HG03460 (cell line): ENCODE data around the gene MAST4.
"Not testable (repeated sequence)": the region's sequence is repeated elsewhere in the genome, so short reads cannot be mapped to it uniquely, and the experiment has no call there.

Experiments used
- ATAC-seq: cut with Tn5 transposase; IDR thresholded peaks from one replicate; pipeline ENCODE4 v1.9.1; 2021; ENCODE audit not compliant: unreplicated experiment

Gene MAST4

DNA sequence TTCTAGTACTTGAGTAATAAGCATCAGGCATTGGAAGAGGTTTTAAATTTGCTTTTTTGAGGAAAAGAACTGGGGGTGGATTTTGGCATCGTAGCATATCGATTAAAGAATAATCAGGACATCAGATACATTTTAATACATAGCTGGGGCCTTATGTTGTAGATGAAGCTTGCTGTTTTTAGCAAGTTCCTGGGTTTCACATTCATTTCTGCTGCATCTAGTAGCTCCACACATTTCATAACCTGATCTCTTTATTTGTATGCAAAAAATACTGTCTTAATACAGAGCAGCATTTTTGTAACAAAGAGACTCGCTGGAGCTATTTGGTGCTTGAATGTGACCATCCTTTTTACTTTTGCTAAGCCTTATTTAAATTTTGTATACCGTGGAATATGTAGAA, 571.9 kb downstream of the MAST4 start:
- no peak for ATAC-seq

DNA sequence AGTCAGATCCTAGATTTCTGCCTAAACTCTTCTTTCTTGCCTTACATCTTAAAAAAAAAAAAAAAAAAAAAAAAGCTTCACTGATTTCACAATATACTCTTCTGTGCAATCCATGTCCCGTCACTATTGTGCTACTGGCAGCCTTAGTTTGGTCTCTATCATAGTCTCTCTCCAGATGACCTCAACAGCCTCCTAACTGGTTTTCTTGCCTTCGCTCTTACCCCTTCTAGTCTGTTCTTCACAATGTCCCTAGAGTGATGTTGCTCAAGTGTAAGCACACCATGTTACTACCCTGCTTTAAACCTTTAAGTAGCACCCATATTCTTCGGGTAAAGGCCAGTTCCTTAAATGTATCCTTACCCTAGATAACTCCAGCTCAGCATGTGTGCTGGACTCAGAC, 574.6 kb downstream of the MAST4 start:
- no peak for ATAC-seq

DNA sequence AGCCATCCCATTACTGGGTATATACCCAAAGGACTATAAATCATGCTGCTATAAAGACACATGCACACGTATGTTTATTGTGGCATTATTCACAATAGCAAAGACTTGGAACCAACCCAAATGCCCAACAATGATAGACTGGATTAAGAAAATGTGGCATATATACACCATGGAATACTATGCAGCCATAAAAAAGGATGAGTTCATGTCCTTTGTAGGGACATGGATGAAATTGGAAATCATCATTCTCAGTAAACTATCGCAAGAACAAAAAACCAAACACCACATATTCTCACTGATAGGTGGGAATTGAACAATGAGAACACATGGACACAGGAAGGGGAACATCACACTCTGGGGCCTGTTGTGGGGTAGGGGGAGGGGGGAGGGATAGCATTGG, 577.2 kb downstream of the MAST4 start:
- not testable (repeated sequence) for ATAC-seq

GRCh38 chr5:67173959-67174358, 577.8 kb downstream of the MAST4 start:
- no peak for ATAC-seq

DNA sequence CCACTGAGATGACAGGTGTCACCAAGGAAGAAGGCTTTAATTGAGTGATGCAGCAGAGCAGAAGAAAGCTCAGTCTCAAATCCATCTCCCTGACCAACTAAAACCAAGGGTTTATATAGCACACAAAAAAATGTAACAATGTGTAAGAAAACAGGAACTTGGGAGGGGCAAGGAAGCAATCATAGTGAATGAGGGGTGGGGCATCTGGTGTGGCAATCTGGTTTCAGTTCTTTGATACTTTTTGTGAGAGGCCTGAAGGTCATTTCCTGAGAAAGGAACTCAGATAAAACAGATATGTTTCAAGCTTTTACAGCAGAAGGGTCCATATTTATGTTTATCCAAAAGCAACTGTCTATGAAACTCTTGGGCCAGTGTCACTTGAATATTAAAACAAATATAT, 580.7 kb downstream of the MAST4 start:
- ATAC-seq, result no peak

DNA sequence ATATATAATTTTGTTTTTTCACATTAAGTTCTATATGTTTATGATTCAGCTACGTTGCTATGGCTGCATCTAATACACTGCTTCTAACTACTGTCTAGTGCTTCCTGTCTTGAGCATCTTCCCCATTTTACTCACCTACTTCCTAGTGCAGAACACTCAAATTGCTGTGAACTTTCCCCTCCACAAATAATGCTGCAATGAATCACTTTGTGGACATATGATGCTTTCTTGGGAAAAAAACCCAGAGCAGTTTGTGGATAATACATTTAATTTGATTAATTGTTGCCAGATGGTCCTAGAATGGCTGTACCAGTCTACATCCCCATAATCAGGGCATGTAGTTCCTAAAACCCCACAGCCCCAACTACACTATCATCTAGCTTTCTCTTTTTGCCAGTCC, 581.9 kb downstream of the MAST4 start:
- ATAC-seq, result no peak

DNA sequence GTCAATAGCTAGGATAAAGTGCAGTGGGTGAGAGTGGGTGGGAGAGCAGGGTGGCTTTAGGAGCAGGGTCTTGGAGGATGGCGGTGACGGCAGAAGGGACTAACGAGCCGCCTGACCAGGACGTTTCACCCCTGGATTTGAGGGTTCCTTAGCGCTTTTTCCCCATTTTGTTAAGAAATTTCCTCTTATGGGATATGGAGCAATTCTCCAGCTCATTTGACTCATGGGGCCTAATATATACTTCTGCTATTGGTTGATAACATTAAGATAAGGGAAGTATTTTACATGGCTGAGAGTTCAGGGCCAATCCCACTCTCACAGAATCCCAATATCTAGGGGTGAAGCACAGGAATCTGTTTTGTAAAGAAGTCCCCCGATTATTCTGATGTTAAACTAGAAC, 582.8 kb downstream of the MAST4 start:
- no peak for ATAC-seq

DNA sequence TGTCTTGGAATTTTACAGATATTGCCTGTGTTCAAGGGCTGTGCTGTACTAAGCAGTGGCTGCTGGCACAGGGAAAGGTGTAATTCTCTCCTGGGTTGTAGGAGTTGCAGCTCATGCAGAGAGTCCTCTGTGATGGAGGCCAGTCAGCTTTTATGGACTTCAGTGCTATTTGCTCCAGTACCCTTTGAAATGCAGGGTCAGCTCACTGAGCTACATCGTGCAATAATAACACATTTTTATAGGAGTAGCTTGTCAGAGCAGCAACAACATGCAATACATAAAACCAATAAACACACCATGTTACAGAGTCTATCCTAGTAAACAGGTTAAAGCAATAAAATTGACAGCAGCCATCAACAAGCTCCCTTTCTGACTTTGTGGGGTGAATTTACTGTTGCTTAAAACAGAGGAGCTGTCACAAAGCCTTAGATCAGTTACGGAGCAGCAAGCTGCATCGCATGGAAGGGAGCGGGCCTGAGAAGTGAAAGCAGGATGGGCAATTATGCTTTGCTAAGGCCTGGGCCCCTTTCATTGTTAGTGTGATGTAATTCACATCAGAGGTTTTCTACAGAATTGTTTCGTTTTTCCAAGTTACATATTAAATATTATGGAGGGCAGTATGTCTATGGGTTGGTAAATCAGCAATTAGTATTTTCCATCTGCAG, 583.6 kb downstream of the MAST4 start:
- no peak for ATAC-seq

DNA sequence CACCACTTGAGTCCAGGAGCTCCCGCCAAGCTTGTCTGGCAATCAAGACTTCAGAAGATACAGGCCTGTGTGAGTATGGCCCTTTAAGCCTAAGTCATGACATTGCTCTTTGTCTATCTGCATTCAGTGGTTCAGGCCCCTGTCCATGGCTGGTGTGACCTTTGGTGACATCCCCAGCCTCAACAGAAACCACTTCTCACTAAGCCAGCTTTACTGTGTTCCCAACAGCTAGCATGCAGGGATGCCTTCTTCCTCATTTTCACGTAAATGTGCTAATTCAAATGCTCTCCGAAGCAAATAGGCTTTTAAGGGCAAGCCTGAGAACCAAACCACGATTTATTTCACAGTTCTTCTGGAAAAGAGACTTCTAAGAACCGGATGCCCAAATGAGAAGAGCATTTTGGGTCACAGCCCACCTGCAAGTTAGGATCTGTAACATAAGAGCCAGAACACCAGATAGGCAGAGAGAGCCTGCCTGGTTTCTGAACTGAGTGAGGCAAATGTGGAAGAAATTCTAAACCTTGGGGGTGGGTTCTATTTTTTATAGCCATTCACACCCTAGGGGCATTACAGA, 585.5 kb downstream of the MAST4 start:
- ATAC-seq, result no peak

- no peak for ATAC-seq
These were observed 586.2 kb downstream of the MAST4 start for GRCh38 chr5:67182301-67182790.

DNA sequence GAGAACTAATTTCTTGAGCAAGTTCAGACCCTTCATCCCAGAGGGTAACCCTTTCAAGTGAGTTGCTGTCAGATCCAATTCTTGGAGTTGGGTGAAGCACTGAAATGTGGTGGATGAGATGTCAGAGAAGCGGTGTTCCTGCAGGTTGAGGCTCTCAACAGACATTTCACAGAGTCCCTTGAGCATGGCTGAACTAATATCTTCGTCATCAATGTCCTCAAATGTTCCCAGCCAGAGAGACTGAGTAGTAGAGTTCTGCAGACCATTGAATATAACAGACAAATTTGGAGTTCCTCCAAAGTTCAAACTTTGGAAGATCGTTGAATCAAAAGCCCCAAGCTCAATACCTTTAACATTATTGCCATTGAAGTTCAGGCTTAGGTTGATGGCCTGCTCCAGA, 587.7 kb downstream of the MAST4 start:
- ATAC-seq, result no peak

DNA sequence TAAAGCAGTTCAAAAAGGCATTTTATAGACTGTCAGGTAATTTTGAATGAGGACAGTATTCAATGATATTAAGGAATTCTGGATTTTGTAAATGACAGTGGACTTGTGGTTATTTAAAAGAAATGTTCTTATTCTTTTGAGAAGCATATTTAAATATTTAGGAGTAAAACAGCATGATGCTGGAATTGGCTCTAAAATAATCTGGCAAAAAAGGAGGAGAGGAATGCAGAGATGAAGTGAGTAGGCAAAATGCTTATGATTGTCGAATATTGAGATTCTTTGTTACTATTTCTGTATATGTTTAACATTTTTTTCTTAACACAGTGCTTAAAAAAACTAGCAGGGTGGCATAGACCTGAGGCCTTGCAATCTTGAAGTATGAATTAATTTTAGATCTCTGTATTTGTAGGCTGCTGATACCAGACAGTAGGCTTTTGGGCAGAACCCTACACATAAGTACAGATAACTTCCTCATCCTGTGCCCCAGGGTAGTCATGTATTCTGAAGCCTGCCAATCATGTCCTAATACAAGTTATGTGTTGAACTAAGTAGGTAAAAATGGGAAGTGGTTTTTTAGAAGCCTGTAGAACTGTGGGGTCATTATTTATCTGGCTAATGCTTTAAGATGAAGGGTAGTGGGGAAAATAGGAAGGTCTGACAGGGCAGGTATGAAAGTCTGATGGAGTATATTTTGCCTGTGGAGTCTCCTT, 591.0 kb downstream of the MAST4 start:
- ATAC-seq, result no peak

GRCh38 chr5:67188274-67189078, 592.3 kb downstream of the MAST4 start:
- ATAC-seq, result no peak

DNA sequence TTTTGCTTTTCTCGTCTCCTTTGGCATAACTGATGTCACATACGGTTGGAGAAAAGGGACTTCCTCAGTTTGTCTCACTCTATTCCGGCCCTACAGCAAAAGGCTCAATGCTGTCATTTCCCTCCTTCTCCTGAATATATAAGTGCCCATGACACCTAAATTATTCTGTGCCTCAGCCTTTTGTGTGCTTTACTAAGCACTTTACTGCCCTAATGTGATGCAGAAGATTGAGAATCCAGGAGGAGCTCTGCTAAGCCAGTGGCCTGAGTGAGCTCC, 592.8 kb downstream of the MAST4 start:
- no peak for ATAC-seq

- ATAC-seq, result no peak
These were observed 593.7 kb downstream of the MAST4 start for GRCh38 chr5:67189931-67190330.

GRCh38 chr5:67190410-67190809, 594.2 kb downstream of the MAST4 start:
- ATAC-seq, result no peak

- no peak for ATAC-seq
These were observed 594.7 kb downstream of the MAST4 start for GRCh38 chr5:67190861-67191260.

GRCh38 chr5:67192719-67193438, 596.7 kb downstream of the MAST4 start:
- no peak for ATAC-seq

DNA sequence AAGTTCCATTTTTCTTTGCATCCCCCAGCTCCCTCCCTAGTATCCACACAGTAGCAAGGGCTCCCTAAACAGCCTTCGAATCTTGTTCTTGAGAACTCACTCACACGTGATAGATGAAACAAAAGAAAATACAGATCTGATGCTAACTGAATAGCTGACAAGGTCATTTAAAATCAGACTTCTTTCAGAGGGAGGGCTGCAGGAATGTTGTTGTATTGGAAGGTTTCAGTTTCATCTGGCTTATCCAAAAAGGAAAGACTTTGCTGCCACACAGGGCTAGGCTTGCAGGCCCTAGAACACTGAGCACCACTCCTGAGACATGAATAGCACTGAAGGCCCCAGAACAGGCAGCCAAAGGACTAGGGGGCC, 597.2 kb downstream of the MAST4 start:
- ATAC-seq, result no peak

GRCh38 chr5:67194166-67194565, 598.0 kb downstream of the MAST4 start:
- ATAC-seq, result no peak
